GM23338 (cell line): ENCODE results near the gene PRKCG.
"Not testable (repeated sequence)": the region's sequence is repeated elsewhere in the genome, so short reads cannot be mapped to it uniquely, and the experiment has no call there.

Experiments used
- JUNB ChIP-seq: IDR thresholded peaks from one replicate; pipeline ENCODE4 v1.6.1; 2016; ENCODE audit warnings: antibody characterized with exemption; ENCODE audit not compliant: unreplicated experiment
- ZNF114 ChIP-seq: fragments of 250-450 bp; sonication (Bioruptor Pico); IDR thresholded peaks from 2 replicates; pipeline ENCODE4 v1.5.0; 2020; ENCODE audit warnings: mild to moderate bottlenecking, moderate library complexity

GRCh38 chr19:53869805-53870484 is 12.1 kb upstream of the PRKCG start:
- not testable (repeated sequence) for TF ChIP-seq ZNF114 (CRISPR knock-in tag); JUNB
